ENCODE data around the gene BCR.

BCR gene

DNA sequence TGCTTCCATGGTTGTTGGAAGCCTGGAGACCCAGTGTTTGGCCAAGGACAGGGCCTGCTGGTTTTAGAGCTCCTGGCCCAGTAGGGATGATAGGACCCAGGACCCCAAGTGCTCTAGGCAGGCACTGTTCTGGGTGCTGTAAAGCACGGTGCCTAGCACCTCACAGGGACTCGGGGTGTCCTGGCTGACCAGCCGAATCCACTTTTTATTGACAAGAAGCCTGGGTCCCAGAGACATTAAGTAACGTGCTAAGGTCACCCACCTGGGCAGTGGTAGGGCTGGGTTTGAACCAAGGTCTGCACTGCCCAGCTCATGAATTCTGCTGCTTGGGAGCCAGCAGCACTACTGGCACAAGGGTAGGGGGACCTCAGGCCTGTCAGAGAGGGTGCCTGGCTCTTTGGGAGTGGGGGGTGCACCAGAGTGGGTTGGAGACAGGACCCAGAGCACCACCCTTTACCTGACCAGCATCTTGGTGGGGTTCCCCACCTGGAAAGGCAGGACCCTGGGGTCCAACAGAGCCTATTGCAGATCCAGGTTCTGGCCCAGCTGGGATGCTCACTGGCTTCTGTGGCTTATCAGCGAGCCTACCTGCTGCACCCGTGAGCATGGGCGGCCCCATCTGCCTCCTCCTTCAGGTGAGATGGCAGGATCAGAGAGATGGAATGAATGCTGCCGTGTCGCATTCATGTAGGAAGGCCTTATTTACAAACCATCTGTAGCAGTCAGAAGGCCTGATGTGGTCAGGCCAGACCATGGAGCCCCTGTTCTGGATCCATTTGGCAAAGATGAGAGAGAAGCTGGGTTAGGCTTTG lies 52.0 kb downstream of the BCR start:
- no peak for DNase-seq (ENCODE audit: low spot score)

DNA sequence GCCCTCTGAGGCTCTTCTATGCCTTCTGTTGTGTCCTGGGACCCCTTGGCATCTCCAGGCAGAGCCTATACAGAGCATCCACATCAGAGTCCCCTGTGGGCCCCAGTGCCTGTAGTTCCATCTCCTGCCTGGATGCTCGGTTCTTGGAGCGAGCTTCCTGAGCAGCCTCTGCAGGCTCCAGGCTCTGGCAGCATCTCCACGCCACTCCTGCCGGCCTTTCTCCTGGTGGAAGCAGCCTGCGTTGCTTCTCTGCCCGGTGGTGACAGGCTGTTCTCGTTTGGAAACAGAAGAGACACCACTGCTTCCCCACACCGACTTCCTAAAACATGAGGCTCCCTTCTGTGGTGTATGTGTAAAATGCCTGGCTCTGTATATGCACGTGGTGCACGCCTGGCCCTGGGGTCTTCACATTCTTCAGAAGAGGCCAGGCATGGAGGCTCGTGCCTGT lies 52.8 kb downstream of the BCR start:
- no peak for DNase-seq (ENCODE audit: low spot score)

DNA sequence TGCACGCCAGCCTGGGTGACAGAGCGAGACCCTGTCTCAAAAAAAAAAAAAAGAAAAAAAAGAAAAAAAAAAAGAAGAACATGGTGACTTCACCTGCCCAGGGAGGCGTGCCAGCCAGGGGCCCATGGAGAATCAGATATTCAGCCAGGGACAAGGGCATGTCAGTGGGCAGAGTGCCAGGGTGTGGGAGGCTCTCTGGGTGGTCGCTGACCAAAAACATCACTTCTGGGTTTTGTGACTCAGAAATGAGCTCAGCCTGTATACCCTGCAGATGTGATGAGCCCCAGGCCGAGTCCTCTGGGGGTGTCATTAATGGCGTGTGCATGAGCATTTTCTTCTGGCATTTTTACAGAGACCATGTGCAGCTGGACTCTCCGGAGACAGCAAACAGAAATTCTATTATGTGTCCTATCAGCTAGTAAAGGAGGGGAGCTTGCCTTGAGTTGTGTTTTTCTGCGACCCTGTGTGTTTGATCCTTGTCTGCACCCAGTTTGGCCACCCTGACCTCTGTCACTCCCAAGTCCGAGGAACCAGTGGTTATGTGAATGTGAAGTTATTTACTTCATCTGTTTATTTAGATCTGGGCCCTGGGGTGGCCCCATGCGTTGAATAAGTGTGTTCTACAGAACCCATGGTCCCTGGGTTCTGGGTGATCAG lies 53.6 kb downstream of the BCR start:
- no peak for DNase-seq (ENCODE audit: low spot score)

DNA sequence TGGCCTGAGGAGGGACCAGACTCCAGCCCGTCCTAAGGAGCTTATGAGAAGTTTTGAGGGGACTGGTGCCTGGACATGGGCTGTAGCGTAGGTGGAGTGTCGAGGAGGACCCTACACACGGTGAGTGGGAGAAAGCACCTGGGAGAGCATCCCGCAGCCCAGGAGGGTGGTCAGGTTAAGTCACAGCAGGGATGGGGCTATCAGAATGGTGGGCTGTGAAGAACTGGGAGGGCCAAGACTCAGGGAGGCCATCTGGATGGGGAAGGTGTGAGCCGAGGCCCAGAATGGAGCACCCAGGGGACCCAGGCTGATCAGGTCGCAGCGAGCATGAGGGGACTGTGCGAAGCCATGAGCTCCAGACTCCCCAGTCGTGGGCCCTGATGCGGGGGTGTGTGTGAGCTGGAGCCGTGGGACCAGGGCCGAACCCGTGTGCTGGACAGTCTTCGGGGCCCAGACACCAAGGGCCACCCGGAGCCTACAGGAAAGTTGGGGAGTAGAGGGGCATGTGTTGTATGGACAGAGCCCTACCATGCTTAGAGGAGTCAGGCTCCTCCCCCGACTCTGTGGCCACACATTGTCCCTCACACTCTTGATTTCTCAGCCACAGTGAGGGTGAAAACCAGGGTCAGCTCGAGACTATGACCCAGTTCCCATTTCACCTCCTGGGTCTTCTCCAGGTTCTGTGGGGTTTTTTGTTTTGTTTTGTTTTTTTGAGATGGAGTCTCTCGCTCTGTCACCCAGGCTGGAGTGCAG lies 54.3 kb downstream of the BCR start:
- no peak for DNase-seq (ENCODE audit: low spot score)

DNA sequence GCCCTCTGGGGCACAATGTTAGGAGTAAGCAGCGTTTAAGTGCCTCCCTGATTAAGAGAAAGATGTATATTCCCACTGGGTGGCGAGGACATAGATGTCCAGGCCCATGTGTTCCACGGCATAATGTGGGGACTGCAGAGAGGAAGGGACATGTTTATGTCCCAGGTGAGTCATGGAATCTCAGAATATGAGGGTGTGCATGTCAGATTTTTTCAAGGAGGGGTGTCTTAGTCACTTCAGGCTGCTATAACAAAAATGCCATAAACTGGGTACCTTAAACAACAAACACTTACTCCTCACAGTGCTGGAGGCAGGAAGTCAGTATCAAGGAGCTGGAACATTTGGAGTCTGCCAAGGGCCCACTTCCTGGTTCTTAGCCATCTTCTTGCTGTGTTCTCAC lies 55.1 kb downstream of the BCR start:
- no peak for DNase-seq (ENCODE audit: low spot score)

DNA sequence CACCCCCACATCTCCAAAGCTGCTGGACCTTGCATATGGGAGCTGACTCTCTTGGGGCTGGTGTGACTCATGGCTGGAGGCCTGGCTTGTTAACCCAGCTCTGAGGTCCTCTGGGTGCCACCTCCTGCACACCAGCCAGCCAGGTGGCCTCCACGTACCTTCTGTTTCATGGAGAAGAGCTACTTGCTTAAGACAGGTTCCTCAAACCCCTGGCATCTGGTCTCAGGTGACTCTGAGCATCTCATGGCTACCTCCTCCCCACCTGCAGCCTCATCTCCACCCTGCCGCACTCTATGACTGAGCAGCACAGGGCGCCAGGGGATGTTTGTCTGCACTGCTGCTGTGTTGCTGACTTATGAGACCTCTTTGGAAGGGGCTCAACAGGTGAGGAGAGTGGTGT lies 55.7 kb downstream of the BCR start:
- DNase-seq (ENCODE audit: low spot score) = no peak

DNA sequence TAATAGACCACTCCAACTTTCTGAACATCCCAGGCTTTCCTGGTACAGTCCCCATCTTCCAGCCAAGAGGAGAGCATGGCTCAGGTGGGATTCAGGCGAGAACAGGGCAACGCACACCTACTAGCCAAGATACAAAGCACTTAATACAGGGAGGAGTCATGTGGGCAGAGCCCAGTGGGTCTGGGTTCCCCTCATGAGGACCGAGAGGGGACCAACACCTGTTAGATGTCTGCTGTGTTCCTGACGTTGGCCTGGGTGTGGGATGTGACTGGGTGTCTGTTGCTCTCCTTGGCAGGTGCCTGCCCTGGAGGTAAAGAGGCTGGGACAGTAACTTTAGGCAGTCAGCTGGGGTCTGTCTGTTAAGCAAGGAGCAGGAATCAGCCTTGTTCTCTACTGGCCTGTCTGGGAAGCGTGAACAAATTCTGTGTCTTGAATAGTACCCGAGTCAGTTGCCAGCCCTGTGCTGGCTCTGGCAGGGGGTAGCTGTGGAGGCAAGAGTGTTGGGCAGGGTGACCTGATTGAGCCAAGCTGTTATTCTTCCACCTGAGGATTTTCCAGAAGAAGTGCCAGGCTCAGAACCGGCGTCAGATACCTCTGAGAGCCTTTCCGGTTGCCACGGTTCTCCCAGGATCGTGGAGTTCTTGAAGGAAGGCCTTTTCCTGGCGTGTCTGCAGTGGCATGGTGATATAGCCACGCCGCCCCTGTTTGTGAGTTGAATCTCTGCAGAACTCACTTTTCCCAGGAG lies 56.3 kb downstream of the BCR start:
- no peak for DNase-seq (ENCODE audit: low spot score)

DNA sequence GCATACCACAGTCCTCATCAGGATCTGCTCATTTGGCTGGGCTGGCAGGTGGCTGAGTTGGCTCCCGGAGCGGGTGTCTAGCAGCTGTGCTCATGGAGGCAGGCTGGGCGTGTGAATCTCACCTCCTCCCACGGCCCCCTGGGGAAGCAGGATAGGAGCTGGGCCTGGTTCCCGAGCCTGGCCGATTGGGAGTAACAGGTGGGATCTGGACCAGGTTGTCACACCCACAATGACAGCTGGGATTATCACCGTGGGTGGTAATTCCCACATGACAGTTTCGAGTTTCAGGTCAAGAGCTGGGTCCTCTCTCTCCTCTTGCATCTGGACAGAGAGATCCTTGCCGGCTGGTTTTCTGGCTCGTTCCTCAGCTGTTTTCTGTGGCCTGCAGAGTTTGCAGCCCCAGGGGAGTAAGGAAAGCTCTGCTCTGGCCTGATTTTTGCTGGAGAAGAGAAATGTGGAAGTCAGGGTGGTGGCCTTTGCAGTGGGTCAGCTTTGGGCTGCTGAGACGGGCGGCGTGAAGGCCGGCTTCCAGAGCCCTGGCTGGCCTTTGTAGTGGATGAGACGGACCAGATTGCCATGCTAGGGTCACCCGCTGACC lies 57.0 kb downstream of the BCR start:
- no peak for DNase-seq (ENCODE audit: low spot score)

DNA sequence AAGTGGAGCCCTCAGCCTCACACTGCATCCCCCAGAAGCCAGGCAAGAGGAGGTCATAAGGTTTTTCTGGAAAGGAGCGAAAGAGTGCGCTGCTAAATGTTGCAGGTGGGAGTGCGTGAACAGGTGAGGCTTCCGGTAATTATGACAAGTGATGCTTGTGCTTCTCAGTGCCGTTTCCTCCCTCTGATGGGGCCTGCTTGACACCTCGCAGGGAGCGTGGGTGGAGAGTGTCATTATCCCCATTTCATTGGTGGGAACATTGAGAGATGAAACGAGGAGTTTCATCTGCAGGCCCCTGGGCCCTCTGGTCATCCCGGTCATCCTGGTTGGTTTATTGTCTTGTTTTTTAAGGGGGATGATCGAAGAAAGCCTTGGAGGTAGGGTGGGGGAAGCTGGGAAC lies 57.5 kb downstream of the BCR start:
- DNase-seq (ENCODE audit: low spot score) = peak; percentile 34

DNA sequence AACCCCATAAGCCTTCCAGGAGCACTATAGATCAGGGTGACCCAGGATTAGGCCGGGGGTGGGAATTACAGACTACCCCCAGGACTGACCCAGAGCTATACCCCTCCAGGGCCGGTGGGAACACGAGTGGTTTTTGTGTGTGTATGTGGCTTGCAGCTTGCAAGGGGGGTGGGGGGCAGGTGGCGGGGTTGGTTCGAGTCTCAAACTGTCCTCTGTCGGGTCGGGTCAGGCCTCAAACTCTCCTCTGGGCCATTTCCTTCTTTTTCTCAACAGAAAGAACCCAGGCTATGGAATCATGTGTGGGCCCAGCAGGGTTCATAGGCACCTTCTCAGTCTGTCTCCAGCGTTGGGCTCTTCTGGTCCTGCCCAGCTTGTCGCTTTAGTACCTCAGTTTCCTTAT lies 58.4 kb downstream of the BCR start:
- DNase-seq (ENCODE audit: low spot score) = no peak

DNA sequence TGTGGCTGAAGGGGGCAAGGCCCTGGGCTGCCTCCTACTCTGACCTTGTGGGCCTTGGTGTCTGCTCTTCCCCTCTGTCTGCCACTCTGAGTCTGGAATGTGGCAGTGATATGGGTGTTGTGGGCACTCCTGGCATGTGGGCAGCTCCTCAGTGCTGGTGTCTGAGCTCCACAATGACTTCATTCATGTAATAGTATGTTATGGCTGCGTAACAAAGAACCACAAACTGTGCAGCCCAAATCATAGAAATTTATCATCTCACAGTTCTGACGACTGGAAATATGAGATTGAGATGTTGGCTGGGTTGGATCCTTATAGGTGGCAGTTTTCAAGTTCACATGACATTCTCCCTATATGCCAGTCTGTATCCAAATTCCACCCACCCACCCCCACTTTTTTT lies 59.1 kb downstream of the BCR start:
- no peak for DNase-seq (ENCODE audit: low spot score)

DNA sequence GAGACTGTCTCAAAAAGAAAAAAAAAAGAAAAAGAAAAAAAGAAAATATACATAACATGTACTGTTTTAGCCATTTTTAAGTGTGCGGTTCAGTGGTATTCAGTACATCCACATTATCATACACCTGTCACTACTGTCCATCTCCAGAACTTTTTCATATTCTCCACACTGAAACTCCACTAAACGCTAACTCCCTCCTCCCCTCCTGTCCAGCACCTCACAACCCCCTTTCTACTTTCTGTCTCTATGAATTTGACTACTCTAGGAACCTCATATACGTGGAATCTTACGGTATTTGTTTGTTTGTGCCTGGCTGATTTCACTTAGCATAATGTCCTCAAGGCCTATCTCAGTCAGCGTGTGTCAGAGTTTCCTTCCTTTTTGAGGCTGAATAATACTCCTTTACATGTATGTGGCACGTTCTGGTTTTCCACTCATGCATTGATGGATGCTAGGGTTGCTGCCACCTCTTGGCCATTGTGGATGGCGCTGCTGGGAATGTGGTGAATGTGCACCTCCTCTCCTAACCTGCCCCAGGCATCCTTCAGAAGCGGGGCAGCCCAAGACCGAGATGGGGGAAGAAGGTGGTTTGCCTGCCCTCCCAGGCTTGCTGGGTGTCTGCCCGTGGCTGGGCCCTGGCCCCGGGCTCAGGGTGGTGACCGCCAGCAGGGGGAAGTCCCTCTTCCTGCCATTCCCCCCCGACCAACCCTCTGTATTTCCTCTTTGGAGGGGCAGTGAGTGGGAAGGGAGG lies 60.5 kb downstream of the BCR start:
- peak; percentile 45 for DNase-seq (ENCODE audit: low spot score)

DNA sequence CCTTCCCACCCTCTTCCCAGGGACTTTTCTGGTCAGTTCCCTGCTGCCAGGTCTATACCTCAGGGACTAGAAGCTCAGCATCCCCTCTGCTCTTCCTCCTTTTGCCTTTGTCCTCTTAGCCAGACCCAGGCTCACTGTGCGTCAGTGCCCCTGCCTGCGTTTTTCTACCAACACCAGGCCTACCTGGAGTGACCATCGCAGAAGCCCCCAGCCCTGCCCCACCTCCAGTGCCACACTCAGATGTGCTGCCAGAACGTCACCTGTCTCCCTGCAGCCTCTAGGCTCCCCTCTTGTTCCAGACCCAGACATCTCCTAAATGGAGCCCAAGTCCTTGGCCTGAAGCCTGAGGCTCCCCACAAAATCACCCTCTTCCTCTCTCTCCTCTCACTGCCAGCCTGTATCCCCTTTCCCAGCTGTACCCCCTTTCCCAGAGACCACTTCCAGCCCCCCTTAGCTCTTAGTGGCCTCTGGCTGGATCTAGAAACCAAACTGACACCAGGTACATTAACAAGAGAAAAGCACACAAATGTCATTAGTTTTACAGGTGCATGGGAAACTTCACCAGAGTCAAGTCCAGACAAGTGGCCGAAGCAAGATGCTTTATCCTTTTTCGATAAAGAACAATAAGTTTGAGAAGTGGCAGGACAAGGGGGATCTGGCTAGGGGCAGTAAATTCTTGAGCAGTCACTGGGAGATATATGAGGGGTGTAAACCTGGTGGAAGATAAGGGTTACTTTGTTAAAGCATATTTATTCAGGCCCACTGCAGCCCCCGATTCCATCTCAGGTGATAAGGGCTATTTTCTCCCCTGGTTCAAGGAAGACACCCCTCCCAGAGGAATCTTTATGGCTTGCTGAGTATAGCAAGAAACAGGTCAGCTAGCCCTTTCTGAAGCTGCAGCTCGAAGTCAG lies 61.5 kb downstream of the BCR start:
- no peak for DNase-seq (ENCODE audit: low spot score)

DNA sequence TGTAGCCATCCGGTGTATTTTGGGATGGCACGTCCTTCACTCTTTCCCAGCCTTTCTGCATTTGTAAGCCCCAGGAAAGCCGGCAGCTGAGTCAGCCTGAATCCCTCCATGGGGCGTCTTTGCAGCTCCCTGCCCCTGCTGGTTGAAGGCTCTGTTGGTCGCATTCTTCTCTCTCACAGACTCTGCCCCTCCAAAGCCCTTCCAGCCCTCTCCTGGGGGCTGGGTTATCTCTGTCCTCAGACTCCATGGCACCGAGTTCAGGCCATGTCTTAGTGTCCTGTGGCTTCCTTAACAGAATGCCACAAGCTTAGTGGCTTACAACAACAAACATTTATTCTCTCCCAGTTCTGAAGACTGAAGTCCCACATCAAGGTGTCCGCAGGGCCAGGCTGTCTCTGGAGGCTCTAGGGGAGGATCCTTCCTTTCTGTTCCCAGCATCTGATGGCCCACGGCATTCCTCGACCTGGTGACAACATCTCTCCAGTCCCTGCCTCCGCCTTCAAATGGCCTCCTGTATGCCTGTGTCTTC lies 62.2 kb downstream of the BCR start:
- no peak for DNase-seq (ENCODE audit: low spot score)

DNA sequence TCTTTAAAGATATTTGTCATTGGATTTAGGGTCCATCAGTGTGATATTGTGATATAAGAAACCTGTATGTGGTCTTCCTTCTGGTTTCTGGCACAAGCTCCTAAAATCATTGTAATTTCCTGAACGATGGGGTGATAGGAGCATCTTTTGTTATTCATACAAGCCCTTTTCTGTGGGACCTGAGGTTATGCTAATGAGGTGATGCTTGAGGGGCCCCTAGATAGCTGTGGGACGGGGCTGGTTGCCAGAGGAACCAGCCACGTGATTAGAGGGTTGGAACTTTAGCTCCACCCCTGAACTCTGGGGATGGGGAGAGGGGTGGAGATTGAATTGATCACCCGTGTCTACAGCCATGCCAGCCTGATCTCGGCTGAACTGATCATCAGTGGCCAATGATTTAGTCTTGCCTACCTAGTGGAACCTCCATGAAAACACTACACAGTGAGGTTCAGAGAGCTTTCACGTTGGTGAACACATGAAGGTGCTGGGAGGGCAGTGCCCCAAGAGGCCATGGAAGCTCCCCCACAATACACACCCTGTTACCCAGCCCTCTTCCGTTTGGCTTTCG lies 62.8 kb downstream of the BCR start:
- DNase-seq (ENCODE audit: low spot score) = peak; percentile 80

DNA sequence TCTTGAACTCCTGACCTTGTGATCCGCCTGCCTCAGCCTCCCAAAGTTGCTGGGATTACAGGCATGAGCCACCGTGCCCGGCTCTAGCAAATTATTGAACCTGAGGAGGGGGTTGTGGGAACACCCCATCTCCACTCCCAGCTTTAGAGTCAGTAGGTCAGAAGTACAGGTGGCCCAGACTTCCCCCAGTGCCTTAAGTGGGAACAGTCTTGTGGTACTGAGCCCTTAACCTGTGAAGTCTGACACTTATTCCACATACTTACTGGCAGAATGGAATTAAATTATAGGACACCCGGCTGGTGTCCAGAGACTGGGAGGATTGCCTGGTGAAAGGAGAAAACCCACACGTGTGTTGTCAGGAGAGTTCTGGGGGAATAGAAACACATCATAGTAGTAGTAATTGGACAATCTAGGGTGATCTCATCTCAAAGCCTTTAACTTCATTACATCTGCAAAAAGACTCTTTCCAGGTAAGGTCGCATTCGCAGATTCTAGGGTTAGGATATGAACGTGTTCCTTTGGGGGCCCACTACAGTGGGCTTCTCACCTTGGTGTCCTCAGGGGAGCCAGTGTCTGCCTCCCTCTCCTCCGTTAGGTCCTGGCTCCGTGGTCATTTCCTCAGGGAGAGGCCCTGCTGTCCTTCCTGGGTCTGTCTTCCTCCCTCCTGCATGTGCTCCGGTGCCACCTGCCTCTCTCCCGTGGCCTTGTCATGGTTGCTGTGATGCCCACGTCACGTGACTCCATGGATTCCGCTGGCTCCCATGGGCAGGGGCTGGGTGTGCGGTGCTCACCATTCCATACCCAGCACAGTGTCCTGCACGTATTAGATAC lies 63.8 kb downstream of the BCR start:
- DNase-seq (ENCODE audit: low spot score) = no peak

DNA sequence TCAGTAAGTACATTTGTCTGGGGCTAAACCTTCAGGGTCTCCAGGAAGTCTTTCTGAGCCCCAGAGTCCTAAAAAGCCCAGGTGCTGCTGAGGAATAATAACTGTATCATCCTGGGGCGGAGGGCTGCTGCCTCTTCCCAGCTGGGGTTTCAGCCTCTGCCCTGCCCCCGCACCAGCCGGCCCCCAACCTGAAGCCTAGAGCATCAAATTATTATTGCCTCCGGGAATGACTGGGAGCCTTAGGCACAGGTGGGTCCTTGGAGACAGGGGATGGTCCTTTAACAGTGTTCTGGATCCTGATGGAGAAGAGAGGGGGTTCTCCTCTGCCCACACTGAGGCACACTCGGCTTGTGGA lies 64.4 kb downstream of the BCR start:
- no peak for DNase-seq (ENCODE audit: low spot score)

DNA sequence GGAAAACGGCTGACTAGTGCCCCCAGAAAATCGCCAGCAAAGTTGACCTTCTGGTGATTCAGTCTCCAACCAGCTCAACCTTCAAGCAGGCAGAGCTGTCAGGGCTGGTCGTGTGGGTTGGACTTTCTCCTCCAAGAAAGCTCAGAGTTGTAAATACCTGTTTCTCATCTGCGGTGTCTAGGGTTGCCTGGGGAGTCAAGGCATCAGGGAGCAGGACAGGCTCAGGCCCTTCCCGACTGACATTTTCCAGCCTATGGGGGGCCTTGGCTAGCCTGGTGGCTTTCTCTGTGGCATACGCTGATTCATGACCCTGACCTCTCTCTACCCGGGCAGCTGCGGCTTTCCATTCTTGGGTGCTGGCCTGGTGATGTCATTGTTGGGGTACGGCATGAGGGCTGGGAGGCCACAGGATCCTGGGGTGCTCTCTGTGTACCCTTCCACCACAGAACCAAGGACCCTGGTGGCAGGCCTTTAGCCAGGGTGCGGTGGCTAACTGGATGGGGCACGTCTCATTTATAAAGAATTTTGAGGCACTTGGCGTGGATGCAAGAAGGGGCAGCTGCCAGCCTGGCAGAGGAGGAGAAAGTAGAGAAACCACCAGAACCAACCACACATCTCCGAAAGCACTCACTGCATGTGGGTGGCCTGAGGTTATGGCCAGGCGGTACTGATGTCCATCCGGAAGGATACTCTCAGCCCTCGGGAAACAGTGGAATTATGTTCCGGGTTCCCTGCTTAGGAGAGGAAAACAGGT lies 64.9 kb downstream of the BCR start:
- no peak for DNase-seq (ENCODE audit: low spot score)
